Liver (tissue), 9 donors: ENCODE data around the gene RTN4RL1. TPM values are rescaled to one million over a fixed set of nuclear protein-coding genes. Genes with fewer than 3 reads are reported as not detected.

Experiments used
- DNase-seq: peaks from one replicate; pipeline ENCODE4 v3.0.0-alpha.2; 2017; ENCODE audit warnings: low spot score
- H3K27ac ChIP-seq, 2 donors: one replicate each; pipeline ENCODE4 v1.7.0; 2013; ENCODE audit warnings: inconsistent platforms in 2 of 2, low read length in 2 of 2, control low read depth in 1 of 2, low read depth in 1 of 2, mild to moderate bottlenecking in 1 of 2
- H3K27me3 ChIP-seq, 4 donors: one replicate each; pipeline versions ENCODE4 v1.6.1 to v1.7.0; 2013; ENCODE audit warnings: low read length in 3 of 4, inconsistent platforms in 1 of 4, mild to moderate bottlenecking in 1 of 4, moderate library complexity in 1 of 4; ENCODE audit not compliant: control insufficient read depth in 4 of 4, insufficient read depth in 4 of 4
- H3K36me3 ChIP-seq, 4 donors: one replicate each; pipeline versions ENCODE4 v1.6.1 to v1.7.0; 2013; ENCODE audit warnings: low read length in 3 of 4, mild to moderate bottlenecking in 3 of 4, low read depth in 1 of 4, moderate library complexity in 1 of 4; ENCODE audit not compliant: control insufficient read depth in 4 of 4, insufficient read depth in 3 of 4
- H3K4me1 ChIP-seq, 4 donors: one replicate each; pipeline versions ENCODE4 v1.6.1 to v1.7.0; 2013; ENCODE audit warnings: low read length in 3 of 4, mild to moderate bottlenecking in 3 of 4, moderate library complexity in 1 of 4; ENCODE audit not compliant: control insufficient read depth in 4 of 4, insufficient read depth in 4 of 4
- H3K4me3 ChIP-seq, 3 donors: one replicate each; pipeline versions ENCODE4 v1.6.1 to v1.7.0; 2013; ENCODE audit warnings: low read length in 3 of 3, control low read depth in 1 of 3, low read depth in 1 of 3, mild to moderate bottlenecking in 1 of 3
- H3K9ac ChIP-seq, 2 donors: one replicate each; pipeline ENCODE4 v1.7.0; 2013; ENCODE audit warnings: low read length in 2 of 2, mild to moderate bottlenecking in 2 of 2, moderate library complexity in 2 of 2, control low read depth in 1 of 2, low read depth in 1 of 2
- H3K9me3 ChIP-seq, 4 donors: one replicate each; pipeline versions ENCODE4 v1.6.1 to v1.7.0; 2013; ENCODE audit warnings: low read length in 3 of 4; ENCODE audit not compliant: control insufficient read depth in 4 of 4
- ATF3 ChIP-seq: IDR thresholded peaks from 2 replicates; pipeline ENCODE4 v1.6.1; 2016; ENCODE audit warnings: antibody characterized with exemption
- CTCF ChIP-seq: fragments of 150-350 bp; IDR thresholded peaks from 2 replicates; pipeline ENCODE4 v1.5.1; 2017; ENCODE audit warnings: improper control_type of control experiment, low read depth, low read length; ENCODE audit not compliant: missing input control
- EGR1 ChIP-seq, 2 donors: IDR thresholded peaks; 2 replicates each; pipeline ENCODE4 v1.6.1; 2016 to 2018; ENCODE audit warnings: antibody characterized with exemption in 2 of 2, low read depth in 2 of 2
- FOXA1 ChIP-seq: IDR thresholded peaks from 2 replicates; pipeline ENCODE4 v1.6.1; 2016; ENCODE audit warnings: antibody characterized with exemption
- FOXA2 ChIP-seq: IDR thresholded peaks from 2 replicates; pipeline ENCODE4 v1.6.1; 2016; ENCODE audit warnings: antibody characterized with exemption
- GABPA ChIP-seq, 2 donors: IDR thresholded peaks in 1 of 2; conservative IDR thresholded peaks in 1 of 2; 2 replicates each; pipeline ENCODE4 v1.6.1; 2016; ENCODE audit warnings: antibody characterized with exemption in 2 of 2, mild to moderate bottlenecking in 1 of 2, moderate library complexity in 1 of 2
- HNF4A ChIP-seq, 2 donors: conservative IDR thresholded peaks; 2 replicates each; pipeline ENCODE4 v1.6.1; 2016; ENCODE audit warnings: antibody characterized with exemption in 2 of 2, mild to moderate bottlenecking in 2 of 2
- HNF4G ChIP-seq: IDR thresholded peaks from 2 replicates; pipeline ENCODE4 v1.6.1; 2016; ENCODE audit warnings: antibody characterized with exemption
- JUND ChIP-seq, 2 donors: IDR thresholded peaks; 2 replicates each; pipeline ENCODE4 v1.6.1; 2016; ENCODE audit warnings: antibody characterized with exemption in 2 of 2
- MAX ChIP-seq: IDR thresholded peaks from 2 replicates; pipeline ENCODE4 v1.6.1; 2016; ENCODE audit warnings: antibody characterized with exemption
- NR2F2 ChIP-seq: IDR thresholded peaks from 2 replicates; pipeline ENCODE4 v1.6.1; 2016; ENCODE audit warnings: antibody characterized with exemption
- RAD21 ChIP-seq, 2 donors: IDR thresholded peaks; 2 replicates each; pipeline ENCODE4 v1.6.1; 2016; ENCODE audit warnings: antibody characterized with exemption in 2 of 2, mild to moderate bottlenecking in 2 of 2
- REST ChIP-seq: IDR thresholded peaks from 2 replicates; pipeline ENCODE4 v1.6.1; 2016; ENCODE audit warnings: antibody characterized with exemption, mild to moderate bottlenecking
- RXRA ChIP-seq, 2 donors: IDR thresholded peaks; 2 replicates each; pipeline ENCODE4 v1.6.1; 2017 to 2018; ENCODE audit warnings: antibody characterized with exemption in 2 of 2, mild to moderate bottlenecking in 1 of 2
- SP1 ChIP-seq: IDR thresholded peaks from 2 replicates; pipeline ENCODE4 v1.6.1; 2018; ENCODE audit warnings: antibody characterized with exemption, mild to moderate bottlenecking
- TAF1 ChIP-seq: conservative IDR thresholded peaks from 2 replicates; pipeline ENCODE4 v1.6.1; 2016; ENCODE audit warnings: antibody characterized with exemption, mild to moderate bottlenecking
- YY1 ChIP-seq: IDR thresholded peaks from 2 replicates; pipeline ENCODE4 v1.6.1; 2016; ENCODE audit warnings: antibody characterized with exemption, mild to moderate bottlenecking
- ZBTB33 ChIP-seq: IDR thresholded peaks from 2 replicates; pipeline ENCODE4 v1.6.1; 2016; ENCODE audit warnings: antibody characterized with exemption
- WGBS: extraction: QIAGEN DNeasy Blood & Tissue Kit; methylation state at CpG from one replicate; pipeline ENCODE4 v1.1.7; 2013; 5-methylcytosine and 5-hydroxymethylcytosine counted together
- polyA plus RNA-seq, 2 donors: library from polyadenylated mRNA; stranded (reverse) in 1 of 2; unstranded in 1 of 2; fragments of 200-250 nt in 1 of 2; fragments of >200 nt in 1 of 2; fragmentation: Nextera tagmentation in 1 of 2; extraction: Ambion mirVana in 1 of 2; gene quantifications; one replicate each; pipeline versions ENCODE4 v1.2.1 to v1.2.3, GENCODE V29; 2013 to 2015
- total RNA-seq, 2 donors: library from RNA; depleted of rRNA; stranded (reverse); fragments of >200 nt; gene quantifications; one replicate each; pipeline ENCODE4 v1.2.3, GENCODE V29; 2014
- donor health status: healthy.
- donor health status: healthy.
- donor health status: healthy.
- donor health status: healthy.
- donor health status: healthy.

Gene RTN4RL1
- total and polyA plus RNA-seq, 4 donors = 0.04 to 5.4 (median 1.2) TPM

- TF ChIP-seq REST (no peak), ATF3 (no peak), FOXA1 (no peak), HNF4G (no peak), YY1 (no peak)
Observed at GRCh38 chr17:1894753-1895339, 130.3 kb downstream of the RTN4RL1 start (continued).

- Histone ChIP-seq H3K36me3 (peaks cover 13 to 56% (median 30%) of the 10 kb centered on the region in 4 donors), H3K9ac (no peak overlapping the region), H3K27me3 (no peaks in the 10 kb centered on the region), H3K4me3 (no peak overlapping the region), H3K9me3 (no peaks in the 10 kb centered on the region), H3K27ac (no peak overlapping the region), H3K4me1 (no peaks in the 10 kb centered on the region)
- WGBS = 87% methylated on average over 15 of the region's 15 CpGs
- no peak for DNase-seq
- no peak for TF ChIP-seq RXRA (IDR thresholded peaks at IDR 0.05)
- no peak for TF ChIP-seq NR2F2
- TF ChIP-seq ATF3 = no peak
- TF ChIP-seq RAD21 (IDR thresholded peaks at IDR 0.05) = no peak
- TF ChIP-seq FOXA2 = no peak
- TF ChIP-seq EGR1 (IDR thresholded peaks at IDR 0.05; ENCODE audit: low read depth in 2 of 2) = no peak
- TF ChIP-seq MAX = no peak
- no peak for TF ChIP-seq HNF4A (conservative IDR thresholded peaks at IDR 0.05)
- TF ChIP-seq FOXA1 = no peak
- no peak for TF ChIP-seq GABPA (IDR thresholded peaks at IDR 0.05 in 1 of 2, conservative IDR thresholded peaks at IDR 0.05 in 1 of 2)
- TF ChIP-seq CTCF = no peak
- TF ChIP-seq ZBTB33 = no peak
- no peak for TF ChIP-seq YY1
- TF ChIP-seq SP1 = no peak
- TF ChIP-seq JUND (IDR thresholded peaks at IDR 0.05) = no peak
- no peak for TF ChIP-seq TAF1
- no peak for TF ChIP-seq HNF4G
- no peak for TF ChIP-seq REST
Observed at GRCh38 chr17:1890758-1891450, 134.2 kb downstream of the RTN4RL1 start.
